HG03565 (cell line): Measurements from ENCODE around the gene YPEL5.
"Not testable (repeated sequence)": the region's sequence is repeated elsewhere in the genome, so short reads cannot be mapped to it uniquely, and the experiment has no call there.

Source experiments
- ATAC-seq: cut with Tn5 transposase; IDR thresholded peaks from one replicate; pipeline ENCODE4 v1.9.1; 2021; ENCODE audit warnings: mild to moderate bottlenecking, moderate library complexity; ENCODE audit not compliant: unreplicated experiment

The YPEL5 gene

DNA sequence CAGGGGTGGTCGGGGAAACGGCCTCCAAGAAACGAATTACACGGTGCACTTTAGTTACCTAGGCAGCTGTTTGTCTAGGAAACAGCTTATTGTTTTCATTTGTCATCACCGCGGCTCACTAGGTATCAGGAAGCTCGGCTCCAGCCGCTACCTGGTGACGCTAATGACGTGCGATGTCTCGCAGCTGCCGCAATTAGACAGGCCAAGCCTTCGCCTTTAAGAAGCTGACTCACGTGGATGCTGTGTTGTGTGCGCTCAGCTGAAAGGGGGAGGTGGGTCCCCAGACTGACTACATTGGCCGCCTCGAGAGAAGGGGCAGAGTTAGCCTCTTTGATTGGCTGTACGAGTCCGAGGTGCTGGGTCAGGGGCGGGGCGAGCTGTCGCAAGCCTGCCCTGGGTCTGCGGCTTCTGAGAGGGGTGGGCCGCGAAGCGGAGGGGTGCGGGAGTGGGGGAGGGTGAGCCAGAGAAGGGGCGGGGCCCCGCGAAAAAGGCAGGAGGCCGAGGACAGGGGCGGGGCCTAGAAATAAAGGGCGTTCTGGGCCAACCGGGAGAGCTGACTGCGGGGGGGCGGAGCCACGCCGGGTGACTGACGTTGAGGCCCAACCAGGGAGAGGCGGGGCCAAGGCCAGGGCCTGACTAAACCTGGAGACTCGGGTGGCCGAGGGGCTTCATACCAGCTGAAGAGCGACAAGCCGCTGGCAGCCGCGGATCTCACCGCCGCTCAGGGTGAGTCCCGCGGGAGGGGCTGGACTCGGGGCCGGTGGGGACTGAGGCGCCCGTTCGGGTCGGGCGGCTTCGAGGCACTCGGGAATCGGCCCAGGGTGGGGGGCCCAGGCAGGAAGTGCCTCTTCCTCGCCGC is at the start of gene YPEL5:
Gene YPEL5, plus strand, starts transcription at position 671 of the 859 bp plus-strand sequence. CDS start 9,645 bp downstream, outside the sequence.
- peak; percentile 90 for ATAC-seq

GRCh38 chr2:30098266-30099005 is 48.4 kb upstream of the YPEL5 start:
- no peak for ATAC-seq

DNA sequence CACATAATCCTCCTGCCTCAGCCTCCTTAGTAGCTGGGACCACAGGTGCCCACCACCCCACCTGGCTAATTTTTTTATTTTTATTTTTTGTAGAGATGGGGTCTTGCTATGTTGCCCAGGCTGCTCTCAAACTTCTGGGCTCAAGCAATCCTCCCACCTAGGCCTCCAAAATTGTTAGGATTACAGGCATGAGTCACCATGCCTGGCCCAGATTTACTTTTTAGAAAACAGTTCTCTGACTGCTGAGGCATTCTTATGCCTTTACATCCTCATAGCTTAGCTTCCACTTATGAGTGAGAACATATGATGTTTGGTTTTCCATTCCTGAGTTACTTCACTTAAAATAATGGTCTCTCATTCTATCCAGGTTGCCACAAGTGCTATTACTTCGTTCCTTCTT is 47.4 kb upstream of the YPEL5 start:
- ATAC-seq, result not testable (repeated sequence)

DNA sequence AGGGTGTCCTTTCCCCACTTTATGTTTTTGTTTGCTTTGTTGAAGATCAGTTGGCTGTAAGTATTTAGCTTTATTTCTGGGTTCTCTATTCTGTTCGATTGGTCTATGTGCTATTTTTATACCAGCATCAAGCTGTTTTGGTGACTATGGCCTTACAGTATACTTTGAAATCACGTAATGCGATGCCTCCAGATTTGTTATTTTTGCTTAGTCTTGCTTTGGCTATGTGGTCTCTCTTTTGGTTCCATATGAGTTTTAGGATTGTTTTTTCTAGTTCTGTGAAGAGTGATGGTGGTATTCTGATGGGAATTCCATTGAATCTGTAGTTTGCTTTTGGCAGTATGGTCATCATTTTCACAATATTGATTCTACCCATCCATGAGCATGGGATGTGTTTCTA is 46.1 kb upstream of the YPEL5 start:
- not testable (repeated sequence) for ATAC-seq

- ATAC-seq, result no peak
These were observed 42.5 kb upstream of the YPEL5 start for GRCh38 chr2:30104307-30104706.

DNA sequence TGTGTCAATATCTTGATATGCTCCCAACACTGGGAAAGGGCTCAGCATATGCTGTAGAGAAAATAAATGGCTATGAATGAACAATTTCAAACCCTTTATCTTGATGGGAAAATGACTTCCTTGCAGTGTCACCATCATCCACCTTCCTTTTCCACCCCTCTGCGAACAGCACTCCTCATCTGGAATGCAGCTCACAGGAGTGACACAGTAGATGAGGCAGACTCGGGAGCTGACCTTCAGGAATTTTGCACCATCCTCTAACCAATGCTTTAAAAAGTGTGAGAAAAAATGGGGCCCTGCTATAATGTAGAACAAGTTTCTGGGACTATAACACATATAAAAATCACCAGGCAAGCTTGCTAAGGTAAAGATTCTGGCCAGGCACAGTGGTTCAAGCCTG is 41.3 kb upstream of the YPEL5 start:
- ATAC-seq, result no peak

DNA sequence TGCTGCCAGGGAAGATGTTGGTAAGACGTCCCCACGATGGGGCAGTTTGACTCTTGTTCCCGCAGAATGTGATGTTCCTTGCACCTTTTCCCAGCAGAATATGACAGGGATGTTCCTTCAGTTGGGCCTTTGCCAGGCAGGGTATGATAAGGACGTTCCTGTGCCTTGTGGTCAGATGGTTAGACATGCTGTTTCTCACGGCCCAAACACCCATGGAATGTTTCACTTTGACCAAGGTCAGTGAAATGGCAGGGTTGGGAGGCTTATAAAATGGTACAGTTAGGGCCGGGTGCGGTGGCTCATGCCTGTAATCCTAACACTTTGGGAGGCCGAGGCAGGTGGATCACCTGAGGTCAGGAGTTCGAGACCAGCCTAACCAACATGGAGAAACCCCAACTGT is 40.3 kb upstream of the YPEL5 start:
- no peak for ATAC-seq

DNA sequence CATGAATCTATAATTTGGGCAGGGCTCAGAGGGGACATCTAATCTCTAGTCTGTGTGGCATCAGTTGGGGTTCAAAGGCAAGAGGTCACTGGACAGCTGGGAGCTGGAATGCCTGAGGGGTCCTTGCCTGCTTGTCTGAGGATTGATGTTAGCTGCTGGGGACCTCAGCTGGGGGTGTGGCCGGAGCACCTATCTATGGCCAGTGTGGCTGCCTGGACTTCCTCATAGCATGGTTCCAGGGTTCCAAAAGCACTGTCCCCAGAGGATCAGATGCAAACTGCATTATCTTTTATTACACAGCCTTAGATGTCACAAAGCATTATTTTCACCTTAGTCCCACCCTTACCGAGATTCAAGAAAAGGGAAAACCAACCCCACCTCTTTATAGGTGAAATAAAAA is 38.6 kb upstream of the YPEL5 start:
- no peak for ATAC-seq

DNA sequence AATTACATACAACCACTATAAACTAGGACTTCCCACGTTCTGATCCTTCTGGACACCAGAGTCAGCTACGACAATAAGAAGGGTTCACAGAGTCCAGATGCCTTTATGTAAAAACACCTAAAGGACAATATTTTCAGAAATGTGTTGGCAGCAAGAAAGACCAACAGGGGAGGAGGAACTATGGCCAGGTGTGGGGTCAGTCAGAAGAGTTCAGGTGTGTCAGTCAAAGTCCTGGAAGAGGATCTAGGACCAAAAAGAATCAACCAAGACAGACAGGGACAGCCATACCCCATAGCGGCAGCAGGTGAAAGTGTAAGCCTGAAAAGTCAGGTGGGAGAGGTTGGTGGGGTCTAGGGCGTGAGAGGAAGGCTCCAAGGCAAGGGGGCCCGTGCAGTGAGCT is 38.0 kb upstream of the YPEL5 start:
- ATAC-seq, result no peak

GRCh38 chr2:30109856-30110255 is 37.0 kb upstream of the YPEL5 start:
- no peak for ATAC-seq

GRCh38 chr2:30110773-30111172 is 36.0 kb upstream of the YPEL5 start:
- no peak for ATAC-seq

- not testable (repeated sequence) for ATAC-seq
These were observed 35.6 kb upstream of the YPEL5 start for GRCh38 chr2:30111186-30111585.

GRCh38 chr2:30112561-30112960 is 34.2 kb upstream of the YPEL5 start:
- ATAC-seq, result no peak

DNA sequence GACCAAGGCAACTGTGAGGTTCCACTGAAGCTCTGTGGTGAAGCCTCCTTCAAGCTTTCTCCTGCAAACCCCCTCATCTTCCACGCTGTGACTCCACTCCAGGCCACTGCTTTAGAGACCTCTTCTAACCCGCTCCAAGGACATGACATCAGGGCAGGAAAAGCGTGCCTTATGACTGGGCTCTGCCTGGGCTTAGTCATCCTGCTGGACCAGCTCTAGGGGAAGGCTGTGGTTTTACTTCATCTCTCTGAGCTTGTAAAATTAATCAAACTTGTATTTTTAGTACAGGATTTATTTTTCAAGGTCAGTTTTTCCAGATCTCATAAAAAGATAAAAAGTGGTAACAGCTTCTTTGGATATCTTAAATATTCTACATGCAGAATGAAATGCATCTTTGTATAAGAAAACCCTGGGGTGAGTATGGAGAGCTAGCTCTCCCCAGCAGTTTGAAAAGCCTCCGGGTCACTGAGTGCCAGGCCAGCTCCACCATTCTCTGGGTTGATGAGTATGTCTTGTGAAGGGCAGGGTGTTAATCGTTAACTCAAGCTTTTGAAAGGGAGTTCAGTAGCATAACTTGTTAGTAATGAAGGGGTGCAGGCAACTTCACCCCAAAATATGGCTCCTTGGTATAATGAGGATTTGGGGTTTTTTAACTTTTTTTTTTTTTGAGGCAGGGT is 33.1 kb upstream of the YPEL5 start:
- no peak for ATAC-seq

- ATAC-seq, result no peak
These were observed 31.4 kb upstream of the YPEL5 start for GRCh38 chr2:30115141-30115980.

DNA sequence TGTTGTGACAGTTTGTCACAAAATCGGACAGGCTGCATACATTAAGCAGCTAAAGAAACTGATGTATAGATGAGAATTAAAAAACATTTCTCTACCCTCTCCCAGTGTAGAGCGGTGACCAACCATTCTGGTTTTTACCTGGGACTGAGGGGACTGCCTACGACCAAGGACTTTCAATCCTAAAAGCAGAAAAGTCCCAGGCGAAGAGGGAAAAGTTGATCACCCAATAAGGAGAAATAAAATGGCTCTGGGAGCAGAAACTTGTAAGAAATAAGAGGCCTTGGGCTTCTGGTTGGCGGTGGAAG is 30.9 kb upstream of the YPEL5 start:
- no peak for ATAC-seq

DNA sequence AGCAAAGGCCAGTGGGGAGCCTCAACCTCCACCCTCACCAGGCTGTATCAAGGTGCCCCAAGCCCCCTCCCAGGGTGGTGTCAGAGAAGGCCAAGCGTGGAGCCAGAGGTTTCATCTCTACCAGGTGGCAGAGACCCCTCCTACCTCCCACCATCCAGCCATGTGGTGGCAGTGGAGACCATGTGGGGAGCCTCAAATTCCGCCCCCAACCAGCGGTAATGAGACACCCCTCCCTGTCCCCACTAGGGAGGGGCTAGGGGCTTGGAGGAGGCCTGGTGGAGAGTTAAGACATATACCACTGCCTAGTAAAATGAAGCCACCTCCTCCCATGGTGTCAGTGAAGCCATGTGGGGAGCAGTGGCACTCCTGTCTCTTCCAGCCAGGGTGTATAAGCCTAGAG is 24.4 kb upstream of the YPEL5 start:
- no peak for ATAC-seq

GRCh38 chr2:30127016-30127893 is 19.6 kb upstream of the YPEL5 start:
- ATAC-seq, result no peak

GRCh38 chr2:30134582-30134981 is 12.2 kb upstream of the YPEL5 start:
- ATAC-seq, result no peak

DNA sequence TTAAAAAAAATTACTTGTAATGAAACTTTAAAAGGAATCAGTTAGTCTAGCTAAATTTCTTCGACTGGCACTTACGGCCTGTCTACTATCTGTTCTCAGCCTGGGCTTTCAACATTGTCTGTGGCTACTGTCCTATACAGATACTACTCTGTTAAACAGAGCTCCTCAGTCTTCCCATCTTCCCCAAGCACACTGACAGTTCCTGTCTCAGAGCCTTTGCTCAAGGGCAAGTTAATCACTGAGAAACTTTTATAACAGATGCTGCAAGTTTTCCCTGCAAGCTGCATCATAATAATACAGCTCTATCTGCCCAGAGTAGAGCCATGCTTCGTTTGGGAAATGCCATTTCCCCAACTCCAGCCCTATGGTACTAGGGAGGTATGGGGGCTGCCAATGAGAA is 11.3 kb upstream of the YPEL5 start:
- no peak for ATAC-seq
